ENCODE results near the gene OR10P1.
"Not testable (repeated sequence)": the region's sequence is repeated elsewhere in the genome, so short reads cannot be mapped to it uniquely, and the experiment has no call there.

OR10P1 gene

GRCh38 chr12:55636853-55637252 lies at the start of gene OR10P1:
Gene OR10P1, plus strand, starts transcription at chr12:55636892. Its CDS starts 0 bp downstream, at chr12:55636892.
- DNase-seq: no peak

- DNase-seq: not testable (repeated sequence)
Observed at GRCh38 chr12:55590152-55590551, 46.5 kb upstream of the OR10P1 start.

- DNase-seq: no peak
Observed at GRCh38 chr12:55607821-55608594, 28.7 kb upstream of the OR10P1 start.

- no peak for DNase-seq
Observed at GRCh38 chr12:55610598-55610997, 26.1 kb upstream of the OR10P1 start.

- no peak for DNase-seq
Observed at GRCh38 chr12:55612646-55613045, 24.0 kb upstream of the OR10P1 start.

- no peak for DNase-seq
Observed at GRCh38 chr12:55614764-55615163, 21.9 kb upstream of the OR10P1 start.

GRCh38 chr12:55619354-55620138 lies 17.1 kb upstream of the OR10P1 start:
- peak in 5 of 6 experiments; percentile 3 to 81 (median 46) for DNase-seq

- DNase-seq: no peak
Observed at GRCh38 chr12:55624056-55624455, 12.6 kb upstream of the OR10P1 start.

- DNase-seq: no peak
Observed at GRCh38 chr12:55626154-55626553, 10.5 kb upstream of the OR10P1 start.

- no peak for DNase-seq
Observed at GRCh38 chr12:55629058-55629841, 7.4 kb upstream of the OR10P1 start.

- DNase-seq: no peak
Observed at GRCh38 chr12:55631056-55631455, 5.6 kb upstream of the OR10P1 start.

- DNase-seq: no peak
Observed at GRCh38 chr12:55631733-55632132, 5.0 kb upstream of the OR10P1 start.

GRCh38 chr12:55633151-55633550 lies 3.5 kb upstream of the OR10P1 start:
- DNase-seq: no peak

GRCh38 chr12:55636116-55636655 lies 506 bp upstream of the OR10P1 start:
- no peak for DNase-seq

GRCh38 chr12:55637467-55637866 lies 775 bp downstream of the OR10P1 start:
- peak in 3 of 6 experiments; percentile 10 to 29 (median 27) for DNase-seq

- no peak for DNase-seq
Observed at GRCh38 chr12:55641595-55641994, 4.9 kb downstream of the OR10P1 start.

- DNase-seq: no peak
Observed at GRCh38 chr12:55642267-55642666, 5.6 kb downstream of the OR10P1 start.

- DNase-seq: no peak
Observed at GRCh38 chr12:55642669-55643068, 6.0 kb downstream of the OR10P1 start.

GRCh38 chr12:55644591-55644990 lies 7.9 kb downstream of the OR10P1 start:
- no peak for DNase-seq

GRCh38 chr12:55647027-55647426 lies 10.3 kb downstream of the OR10P1 start:
- no peak for DNase-seq

- DNase-seq: not testable (repeated sequence)
Observed at GRCh38 chr12:55650620-55651298, 14.1 kb downstream of the OR10P1 start.

GRCh38 chr12:55651299-55651683 lies 14.6 kb downstream of the OR10P1 start:
- DNase-seq: no peak
